Measurements from ENCODE around the gene SMIM1.
A peak's percentile ranks its signal among the peaks of the same experiment; 100 is the strongest.

SMIM1 gene

DNA sequence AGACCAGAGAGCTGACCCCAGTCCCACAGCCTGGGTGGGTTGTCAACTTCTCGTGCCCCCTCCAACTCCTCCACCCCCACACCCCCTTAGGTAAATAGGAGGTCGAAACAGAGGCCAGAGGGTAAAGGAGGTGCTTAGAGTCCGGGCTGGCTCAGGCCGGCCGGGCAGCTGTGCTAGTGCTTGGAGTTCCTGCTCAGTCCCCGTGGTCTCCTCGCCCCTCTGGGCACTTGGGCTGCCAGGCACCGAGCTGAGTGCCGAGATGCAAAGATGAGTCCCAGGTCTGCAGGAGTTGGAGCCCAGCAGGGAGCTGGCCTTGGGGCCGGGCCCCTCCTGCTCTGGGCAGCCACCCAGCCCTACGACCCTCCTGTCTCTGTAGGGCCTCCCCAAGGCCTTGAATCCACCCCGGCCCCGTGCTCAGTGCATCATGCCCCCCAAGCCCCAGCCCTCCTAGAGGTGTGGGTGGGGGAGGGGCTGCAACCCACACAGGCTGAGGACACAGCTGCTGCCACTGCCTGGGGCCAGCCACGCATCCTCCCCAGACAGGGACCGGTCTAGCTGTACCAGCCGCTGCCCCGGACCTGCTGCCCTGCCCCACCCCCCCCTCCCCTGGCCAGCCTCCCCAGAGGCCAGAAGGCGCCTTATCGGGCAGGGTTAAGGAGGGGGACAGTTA is 1.9 kb downstream of the SMIM1 start:
- no peak overlapping the region for H3K4me3 ChIP-seq (ENCODE audit: low read depth, low read length)
- no peak for DNase-seq (ENCODE audit: low read depth)
- TF ChIP-seq, protein P1, sequence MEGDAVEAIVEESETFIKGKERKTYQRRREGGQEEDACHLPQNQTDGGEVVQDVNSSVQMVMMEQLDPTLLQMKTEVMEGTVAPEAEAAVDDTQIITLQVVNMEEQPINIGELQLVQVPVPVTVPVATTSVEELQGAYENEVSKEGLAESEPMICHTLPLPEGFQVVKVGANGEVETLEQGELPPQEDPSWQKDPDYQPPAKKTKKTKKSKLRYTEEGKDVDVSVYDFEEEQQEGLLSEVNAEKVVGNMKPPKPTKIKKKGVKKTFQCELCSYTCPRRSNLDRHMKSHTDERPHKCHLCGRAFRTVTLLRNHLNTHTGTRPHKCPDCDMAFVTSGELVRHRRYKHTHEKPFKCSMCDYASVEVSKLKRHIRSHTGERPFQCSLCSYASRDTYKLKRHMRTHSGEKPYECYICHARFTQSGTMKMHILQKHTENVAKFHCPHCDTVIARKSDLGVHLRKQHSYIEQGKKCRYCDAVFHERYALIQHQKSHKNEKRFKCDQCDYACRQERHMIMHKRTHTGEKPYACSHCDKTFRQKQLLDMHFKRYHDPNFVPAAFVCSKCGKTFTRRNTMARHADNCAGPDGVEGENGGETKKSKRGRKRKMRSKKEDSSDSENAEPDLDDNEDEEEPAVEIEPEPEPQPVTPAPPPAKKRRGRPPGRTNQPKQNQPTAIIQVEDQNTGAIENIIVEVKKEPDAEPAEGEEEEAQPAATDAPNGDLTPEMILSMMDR (conservative IDR thresholded peaks at IDR 0.05; ENCODE audit: low read depth, low read length): no peak

DNA sequence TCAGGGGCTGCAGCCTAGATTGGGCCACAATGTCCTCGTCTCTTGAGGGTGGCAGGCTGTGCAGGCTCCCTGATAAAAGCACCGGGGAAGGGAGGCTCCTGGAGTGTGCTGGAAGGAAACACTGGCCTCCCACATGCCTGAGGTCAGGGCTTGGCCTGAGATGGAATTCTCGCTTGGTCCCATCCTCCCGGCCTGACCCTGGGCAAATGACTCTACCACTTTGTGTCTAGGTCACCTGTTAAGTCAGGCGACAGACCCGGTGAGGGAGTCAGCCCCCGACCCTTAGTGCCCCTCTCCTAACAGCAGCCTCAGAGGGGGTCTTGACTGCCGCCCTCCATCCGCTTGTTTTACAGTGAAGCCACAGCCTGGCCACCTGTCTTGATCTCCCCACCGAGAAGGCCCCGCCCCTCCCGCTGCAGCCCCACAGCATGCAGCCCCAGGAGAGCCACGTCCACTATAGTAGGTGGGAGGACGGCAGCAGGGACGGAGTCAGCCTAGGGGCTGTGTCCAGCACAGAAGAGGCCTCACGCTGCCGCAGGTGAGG is 2.5 kb downstream of the SMIM1 start:
- TF ChIP-seq, protein P1 (conservative IDR thresholded peaks at IDR 0.05; ENCODE audit: low read depth, low read length): no peak
- H3K4me3 ChIP-seq (ENCODE audit: low read depth, low read length): no peak overlapping the region
- peak; percentile 30 for DNase-seq (ENCODE audit: low read depth)

DNA sequence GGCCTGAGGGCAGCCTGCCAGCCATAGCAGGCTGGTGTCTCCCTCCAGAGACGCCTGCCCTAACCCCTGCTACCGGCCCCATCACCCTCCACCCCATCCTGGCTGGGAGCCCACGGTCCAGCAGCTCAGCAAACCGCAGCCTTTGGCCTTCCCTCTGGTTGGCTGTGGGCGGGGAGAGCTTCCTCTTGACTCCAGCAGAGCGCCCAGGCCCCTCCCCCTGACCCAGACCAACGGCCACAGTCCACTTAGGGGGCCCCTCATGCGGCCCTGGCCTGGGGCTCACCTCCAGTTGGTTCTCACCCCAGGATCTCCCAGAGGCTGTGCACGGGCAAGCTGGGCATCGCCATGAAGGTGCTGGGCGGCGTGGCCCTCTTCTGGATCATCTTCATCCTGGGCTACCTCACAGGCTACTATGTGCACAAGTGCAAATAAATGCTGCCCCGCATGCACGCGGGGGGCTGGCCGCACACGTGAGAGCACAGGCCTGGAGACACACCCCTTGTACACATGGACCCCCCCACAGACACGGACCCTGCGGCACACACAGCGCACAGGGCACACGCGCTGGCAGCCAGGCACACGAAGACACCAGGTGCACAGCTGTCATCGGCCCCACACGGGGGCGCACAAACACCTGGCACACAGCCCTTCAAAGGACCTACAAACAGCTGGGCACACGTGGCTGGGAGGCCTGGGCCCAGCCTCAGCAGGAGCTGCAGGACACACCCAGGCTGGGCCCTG is 3.1 kb downstream of the SMIM1 start:
- H3K4me3 ChIP-seq (ENCODE audit: low read depth, low read length): no peak overlapping the region
- DNase-seq (ENCODE audit: low read depth): peak; percentile 75

DNA sequence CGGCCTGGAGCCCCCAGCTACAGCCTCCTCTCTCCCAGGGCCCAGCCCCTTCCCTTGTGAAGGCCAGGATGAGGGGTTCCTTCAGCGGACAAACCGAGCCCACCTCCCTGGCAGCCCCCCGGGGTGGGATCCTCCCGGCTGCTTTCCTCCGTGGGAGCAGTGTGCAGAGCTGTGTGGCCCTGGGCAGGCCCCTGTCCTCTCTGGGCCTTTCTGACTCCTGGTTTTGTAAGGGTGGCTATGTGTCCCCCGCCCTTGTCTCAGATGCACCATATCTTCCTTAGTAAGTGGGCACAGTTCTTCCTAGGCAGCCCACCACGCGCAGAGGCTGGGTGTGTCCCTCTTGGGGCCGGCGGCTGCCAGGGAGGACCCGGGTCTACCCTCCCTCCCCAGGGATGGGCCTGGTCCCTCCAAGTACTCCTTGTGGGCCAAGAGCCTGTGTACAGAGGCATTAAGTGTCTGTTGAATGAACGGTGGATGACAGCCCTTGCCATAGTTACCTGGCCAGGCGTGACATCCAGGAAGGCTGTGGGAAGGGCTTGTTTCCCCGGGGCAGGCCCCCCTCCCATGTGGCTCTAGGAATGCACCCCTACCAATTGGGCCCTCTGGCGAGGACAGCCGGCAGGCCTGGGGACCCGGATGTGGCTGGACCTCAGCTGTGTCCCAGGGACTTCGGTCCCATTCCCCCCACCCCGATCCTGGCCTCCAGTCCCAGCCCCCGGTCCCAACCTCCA is 3.8 kb downstream of the SMIM1 start:
- DNase-seq (ENCODE audit: low read depth): no peak
- no peak overlapping the region for H3K4me3 ChIP-seq (ENCODE audit: low read depth, low read length)
- TF ChIP-seq, protein P1 (conservative IDR thresholded peaks at IDR 0.05; ENCODE audit: low read depth, low read length): no peak

More for the DNA sequence above, 3.1 kb downstream of the SMIM1 start:
- TF ChIP-seq, protein P1 (conservative IDR thresholded peaks at IDR 0.05; ENCODE audit: low read depth, low read length): no peak

DNA sequence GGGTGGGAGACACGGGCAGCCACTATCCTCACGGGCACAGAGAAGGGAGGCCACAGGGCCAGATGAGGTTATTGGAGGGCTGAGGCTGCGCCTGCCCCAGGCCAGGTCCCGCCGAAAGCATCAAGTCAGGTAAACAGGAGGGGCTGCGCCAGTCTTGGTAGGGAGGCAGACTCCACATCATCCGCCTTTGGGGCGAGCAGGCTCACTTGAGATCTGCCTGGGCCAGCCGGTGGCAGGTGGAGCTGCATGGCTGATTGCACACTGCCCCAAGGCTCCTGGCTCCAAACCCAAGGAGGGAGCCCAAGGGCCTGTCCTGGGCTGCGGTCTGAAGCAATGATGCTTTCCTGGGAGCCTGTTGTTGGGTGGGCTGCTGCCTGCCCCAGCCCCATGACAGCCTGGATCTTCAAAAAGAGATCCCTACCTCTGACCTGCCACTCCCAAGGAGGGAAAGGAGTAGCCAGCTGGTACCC is 4.6 kb downstream of the SMIM1 start:
- TF ChIP-seq, protein P1 (conservative IDR thresholded peaks at IDR 0.05; ENCODE audit: low read depth, low read length): no peak
- no peak overlapping the region for H3K4me3 ChIP-seq (ENCODE audit: low read depth, low read length)
- no peak for DNase-seq (ENCODE audit: low read depth)

DNA sequence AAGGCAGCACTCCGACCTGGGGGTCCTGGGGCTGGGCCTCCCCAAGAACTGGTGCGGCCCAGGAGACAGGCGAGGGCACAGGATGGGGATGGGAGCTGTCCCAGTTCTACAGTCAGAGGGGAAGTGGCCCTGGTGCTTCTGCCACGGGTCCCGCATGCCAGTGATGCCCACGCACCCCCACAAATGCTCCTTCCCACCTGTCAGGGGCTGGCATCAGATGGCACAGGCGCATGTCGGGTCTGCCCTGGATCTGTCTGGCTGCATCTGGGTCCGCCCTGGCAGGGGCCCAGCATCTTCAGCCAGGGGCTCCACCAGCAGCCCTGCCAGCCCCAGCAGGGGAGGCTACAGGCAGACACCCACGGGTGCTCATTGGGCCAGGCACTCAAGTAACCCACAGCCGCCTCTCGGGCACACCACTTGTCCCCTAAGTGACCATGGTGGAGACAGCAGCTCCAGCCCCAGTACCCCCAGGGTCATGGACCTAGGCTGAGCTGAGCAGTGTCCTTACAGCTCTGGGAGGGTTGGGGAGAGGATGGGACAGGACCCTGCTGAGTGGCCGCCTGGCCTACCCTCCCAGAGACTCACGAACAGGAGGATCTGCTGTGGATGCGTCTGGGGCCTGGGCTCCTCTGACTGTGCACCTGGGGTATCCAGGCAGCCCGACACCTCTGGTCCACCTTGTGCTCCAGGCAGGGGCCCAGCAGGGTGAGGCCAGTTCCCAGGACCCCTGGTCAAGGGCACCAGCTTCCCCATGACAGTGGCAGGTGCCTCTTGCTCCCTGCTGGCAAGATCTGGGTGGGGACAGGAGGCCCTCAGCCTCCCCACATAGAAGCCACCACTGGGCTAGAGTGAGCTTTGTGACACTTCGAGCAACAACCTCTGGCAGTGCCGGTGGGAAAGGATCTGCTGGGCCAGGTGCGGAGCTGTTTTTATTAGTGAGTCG is 5.4 kb downstream of the SMIM1 start:
- no peak overlapping the region for H3K4me3 ChIP-seq (ENCODE audit: low read depth, low read length)
- DNase-seq (ENCODE audit: low read depth): no peak
- TF ChIP-seq, protein P1 (conservative IDR thresholded peaks at IDR 0.05; ENCODE audit: low read depth, low read length): no peak

Measured in choroid plexus epithelial cell (primary cell).